IPS-NIHi11 (cell line): ENCODE results near the gene EXOC3L1.

Experiments
- DNase-seq: peaks from one replicate; pipeline ENCODE4 v3.0.0; 2012; ENCODE audit warnings: mixed read lengths, low spot score

The EXOC3L1 gene

DNA sequence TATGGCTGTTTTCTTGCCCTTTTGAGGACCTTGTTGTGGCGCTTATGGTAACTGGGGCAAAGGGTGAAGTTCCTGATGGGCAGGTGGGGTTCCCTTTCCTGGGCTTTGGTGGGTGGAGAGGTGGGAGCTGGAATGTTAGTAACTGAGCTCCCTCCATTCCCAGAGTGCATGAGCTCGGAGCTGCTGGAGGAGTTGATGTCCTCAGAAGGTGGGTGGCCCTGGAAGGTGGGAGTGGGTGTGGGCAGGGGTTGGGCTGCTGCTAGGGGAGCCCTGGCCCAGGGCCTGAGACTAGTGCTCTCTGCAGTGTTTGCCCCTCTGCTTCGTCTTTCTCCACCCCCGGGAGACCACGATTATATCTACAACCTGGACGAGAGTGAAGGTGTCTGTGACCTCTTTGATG lies 7.8 kb upstream of the EXOC3L1 start:
- no peak for DNase-seq

DNA sequence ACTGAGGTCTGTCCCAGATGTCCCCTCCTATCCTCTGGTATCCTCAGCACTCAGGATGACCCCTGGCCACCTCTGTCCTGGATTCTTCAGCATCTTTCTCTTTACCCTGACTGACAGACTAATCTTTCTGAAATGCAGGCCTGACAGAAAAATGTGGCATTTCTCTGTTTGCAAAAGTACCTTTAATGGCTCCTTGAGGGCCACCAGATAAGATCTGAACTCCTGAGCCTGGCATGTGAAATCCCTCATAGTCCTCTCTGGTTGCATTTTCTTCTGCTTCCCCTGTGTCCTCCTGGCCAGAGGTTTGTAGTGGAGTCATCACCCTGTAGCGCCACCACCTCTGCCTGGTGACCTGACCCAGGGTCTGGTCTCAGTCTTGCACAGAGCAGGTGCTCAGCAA lies 6.9 kb upstream of the EXOC3L1 start:
- no peak for DNase-seq

DNA sequence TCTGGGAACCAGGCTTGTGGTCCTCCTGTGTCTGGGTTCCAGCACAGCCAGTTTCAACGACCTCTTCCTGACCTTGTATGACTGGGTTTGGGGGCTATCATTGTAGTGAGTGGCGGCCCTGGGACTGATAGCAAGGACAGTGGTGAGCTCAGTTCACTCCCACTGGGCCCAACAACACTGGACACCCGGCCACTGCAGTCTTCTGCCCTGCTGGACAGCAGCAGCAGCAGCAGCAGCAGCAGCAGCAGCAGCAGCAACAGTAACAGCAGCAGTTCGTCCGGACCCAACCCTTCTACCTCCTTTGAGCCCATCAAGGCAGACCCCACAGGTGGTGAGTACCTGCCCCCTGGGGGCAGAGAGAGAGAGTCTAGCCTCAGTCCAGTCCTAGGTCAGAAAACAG lies 5.7 kb upstream of the EXOC3L1 start:
- DNase-seq = no peak

DNA sequence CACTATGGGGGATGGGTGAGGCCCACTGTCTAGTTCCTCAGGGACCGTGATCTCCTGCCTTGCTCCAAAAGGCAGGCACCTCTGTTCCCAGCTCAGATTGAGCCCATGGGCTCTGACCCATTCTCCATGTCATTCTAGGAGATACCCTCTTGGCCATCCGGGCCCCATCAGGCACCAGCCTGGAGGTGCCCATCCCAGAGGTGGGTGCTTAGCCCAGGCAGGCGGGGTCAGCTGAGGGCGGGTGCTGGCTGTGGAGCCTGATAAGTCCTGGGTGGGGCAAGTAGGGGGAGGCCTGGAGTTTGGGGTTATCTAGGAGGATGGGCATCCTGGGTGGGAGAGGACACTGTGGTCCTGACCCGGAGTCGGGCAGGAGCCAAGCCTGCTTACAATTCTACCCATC lies 4.3 kb upstream of the EXOC3L1 start:
- DNase-seq = no peak

DNA sequence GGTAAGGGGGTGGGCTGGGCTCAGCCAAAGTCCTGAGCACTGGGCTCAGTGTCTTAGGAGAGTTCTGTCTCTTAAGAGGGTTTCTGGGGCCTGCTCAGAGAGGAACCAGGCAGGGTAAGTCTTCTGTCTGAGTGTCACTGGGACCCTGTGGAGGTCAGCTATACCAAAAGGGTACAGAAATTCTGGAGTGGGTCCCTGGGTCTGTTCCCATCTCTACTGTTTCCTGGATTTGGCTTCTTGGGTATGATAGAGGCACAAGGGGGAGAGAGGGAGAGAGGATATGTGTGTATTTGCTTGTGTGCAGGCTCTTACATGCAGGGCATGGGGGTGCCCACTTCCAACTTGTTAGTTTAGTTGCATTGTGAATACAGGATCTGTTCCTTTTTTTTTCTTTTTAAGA lies 3.6 kb upstream of the EXOC3L1 start:
- no peak for DNase-seq

DNA sequence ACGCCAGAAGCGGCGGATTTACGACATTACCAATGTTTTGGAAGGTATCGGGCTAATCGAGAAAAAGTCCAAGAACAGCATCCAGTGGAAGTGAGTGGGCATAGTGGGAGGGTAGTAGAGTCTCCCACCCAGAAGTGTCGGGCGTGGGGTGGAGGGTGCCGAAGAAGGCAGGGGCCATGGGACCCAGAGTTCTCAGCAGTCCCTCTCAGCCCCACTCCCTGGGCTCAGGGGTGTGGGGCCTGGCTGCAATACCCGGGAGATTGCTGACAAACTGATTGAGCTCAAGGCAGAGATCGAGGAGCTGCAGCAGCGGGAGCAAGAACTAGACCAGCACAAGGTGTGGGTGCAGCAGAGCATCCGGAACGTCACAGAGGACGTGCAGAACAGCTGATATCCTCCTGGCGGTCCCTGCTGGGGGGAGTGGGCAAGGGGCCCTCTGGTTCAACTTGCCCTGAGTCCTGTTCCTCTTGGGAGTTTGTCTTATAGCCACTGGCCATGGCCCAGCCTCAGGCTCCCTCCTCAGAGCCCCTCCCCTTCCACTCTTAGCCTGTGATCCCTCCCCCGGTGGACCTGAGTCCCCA lies 2.9 kb upstream of the EXOC3L1 start:
- DNase-seq = no peak

DNA sequence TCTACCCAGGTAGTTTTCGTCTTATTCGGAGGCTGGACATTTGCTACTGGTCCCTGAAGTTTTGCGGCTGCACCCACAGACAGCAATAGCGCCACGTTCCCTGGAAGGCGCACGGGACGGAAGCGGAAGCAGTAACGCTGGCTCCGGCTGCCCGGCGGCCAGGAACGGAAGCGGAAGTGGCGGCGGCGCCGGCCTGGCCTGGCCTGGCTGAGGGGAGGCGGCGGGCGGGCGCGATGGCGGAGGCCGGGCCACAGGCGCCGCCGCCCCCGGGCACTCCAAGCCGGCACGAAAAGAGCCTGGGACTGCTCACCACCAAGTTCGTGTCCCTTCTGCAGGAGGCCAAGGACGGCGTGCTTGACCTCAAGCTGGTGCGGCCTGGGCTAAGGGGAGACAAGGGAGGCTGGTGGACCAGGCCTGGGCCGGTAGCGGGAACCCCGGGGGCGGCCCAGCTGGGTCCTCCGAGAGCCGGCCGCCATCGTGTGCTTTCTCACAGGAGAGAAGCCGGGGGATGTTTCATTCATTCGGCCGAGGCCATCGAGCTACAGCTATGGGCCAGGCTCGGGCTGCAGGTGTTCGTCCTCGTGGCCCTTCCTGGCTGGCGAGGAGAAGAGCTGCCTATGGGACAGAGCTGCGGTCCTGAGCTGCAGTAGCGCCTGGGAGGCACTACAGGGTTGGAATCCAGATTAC lies 2.2 kb upstream of the EXOC3L1 start, which contains the start of gene E2F4:
Gene E2F4 (plus strand): TSS at position 161 of the 687 bp plus-strand sequence. CDS start 73 bp downstream, at position 234.
- peak; percentile 98 for DNase-seq

DNA sequence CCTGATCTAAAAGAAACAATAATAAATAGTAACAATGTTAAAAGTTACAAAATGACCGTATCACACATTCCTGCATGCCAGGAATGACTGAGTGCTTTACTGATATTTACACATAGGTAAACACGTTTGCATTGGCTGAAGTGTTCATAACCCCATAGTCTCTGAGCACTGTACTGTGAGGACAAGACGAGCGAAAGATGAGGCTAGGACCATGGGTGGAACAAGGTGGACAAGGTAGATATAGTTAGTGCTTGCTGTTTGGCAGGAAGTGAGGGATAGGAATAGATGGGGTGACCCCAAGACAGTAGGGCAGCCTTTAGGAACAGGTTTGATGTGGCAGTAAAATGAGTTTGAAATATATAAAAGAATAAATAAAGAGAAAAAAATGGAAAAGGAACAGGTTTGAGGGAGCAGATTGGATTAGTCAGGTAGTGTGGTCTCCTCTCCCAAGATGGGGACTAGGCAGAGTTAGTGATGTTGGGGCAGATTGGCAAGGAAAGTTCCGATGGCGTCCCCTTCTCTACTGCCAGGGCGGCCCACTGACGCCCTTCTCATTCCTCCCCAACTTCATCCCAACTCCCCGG lies 1.6 kb upstream of the EXOC3L1 start:
- DNase-seq = no peak

DNA sequence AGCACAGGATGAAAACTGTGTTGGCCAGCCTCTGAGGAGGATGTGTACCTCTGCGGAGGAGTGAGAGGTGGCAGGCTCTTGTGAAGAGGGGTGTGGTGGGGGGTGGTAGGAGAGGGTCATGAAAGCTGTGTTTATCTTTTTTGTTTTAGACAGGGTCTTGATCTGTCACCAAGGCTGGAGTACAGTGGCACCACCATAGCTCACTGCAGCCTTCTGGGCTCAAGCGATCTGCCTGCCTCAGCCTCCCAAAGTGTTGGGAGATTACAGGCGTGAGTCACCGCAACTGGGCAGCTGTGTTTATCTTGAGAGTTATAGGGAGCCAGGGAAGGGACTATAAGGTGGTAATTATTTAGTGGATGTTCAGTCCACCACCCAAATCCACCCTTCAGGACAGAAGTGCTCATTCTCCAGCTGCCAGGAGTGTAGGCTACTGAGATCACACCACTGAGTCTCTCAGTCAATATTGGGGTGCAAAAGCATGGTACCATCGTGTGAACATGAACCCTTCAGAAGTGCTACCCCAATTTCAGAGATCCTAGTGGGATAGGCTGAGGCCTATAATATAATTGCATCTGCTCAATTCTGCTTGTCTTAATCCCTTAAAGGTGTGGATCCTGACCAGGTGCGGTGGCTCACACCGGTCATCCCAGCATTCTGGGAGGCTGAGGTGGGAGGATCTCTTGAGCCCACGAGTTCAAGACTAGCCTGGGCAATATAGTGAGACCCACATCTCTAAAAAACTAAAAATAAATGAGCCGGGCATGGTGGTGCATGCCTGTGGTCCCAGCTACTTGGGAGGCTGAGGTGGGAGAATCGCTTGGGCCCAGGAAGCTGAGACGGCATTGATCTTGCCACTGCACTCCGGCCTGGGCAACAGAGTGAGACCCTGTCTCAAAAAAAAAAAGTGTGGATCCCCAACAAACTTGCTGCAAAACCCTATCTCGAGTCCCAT lies 788 bp upstream of the EXOC3L1 start:
- no peak for DNase-seq

DNA sequence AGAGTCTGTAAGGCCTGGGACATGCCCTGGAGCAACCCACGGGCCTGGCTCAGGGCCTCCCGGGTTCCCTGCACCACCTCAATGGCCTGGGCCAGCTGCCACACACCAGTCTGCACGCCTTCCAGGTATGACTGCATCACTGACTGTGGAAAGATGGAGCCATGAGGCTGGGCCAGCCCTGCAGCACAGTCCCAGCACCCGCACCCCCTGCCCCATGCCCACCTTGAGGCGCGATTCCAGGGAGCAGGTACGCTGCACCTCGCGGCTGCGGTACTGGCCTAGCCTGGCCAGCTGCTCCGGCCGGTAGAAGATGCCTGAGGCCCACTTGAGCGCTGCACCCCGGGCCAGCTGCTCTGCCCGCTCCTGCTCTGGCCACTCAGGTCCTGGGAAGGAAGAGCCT lies 1.1 kb downstream of the EXOC3L1 start:
- no peak for DNase-seq

DNA sequence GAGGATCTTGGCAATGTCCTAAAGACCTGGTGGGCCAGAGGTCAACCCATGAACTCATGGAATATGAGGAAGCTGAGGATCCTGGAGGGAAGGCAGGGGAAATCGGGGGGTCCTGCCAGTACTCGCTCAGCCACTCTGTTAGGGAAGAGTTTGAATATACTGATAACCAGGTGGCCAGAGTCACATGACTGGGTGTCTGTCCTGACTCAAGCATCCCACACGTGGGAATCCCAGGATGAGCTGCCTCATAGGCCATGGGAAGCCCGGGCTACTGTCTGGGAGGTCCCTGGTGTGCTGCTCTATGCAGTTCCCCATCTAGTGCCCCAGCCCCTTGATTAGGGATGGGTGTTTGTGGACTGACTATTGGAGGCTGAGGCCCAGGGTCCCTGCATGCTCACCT lies 1.6 kb downstream of the EXOC3L1 start:
- no peak for DNase-seq

DNA sequence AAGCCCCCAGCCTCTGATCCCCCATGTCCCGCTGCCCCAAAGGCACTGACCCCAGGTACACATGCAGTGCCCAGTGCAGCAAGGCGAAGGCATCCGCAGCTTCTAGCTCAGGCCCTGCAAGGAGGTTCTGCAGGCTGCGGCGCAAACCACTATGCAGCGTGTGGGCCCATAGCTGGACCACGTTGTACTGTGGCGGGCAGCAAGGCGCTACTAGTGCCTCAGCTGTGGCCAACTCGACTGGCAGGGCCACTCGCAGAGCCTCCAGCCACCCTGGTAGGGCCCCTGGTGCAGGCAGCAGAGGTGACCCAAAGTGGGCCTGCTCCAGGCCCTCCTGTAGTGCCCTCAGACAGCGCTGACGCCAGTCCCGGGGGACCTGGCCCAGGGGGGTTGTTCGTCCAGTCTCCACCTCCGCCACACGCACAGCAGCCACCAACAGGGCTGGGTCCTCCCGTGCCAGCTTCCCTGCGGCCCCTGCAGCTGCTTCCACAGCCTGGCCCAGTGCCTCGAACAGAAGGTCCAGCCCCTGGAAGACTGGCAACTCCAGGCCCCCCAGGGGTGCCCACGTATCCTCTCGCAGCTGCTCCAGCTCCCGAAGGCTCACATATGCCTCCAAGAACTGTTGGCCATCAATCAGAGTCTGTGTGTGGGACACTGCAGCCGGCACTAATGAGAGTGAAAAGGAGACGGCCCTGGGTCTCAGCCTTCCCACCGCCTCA lies 2.6 kb downstream of the EXOC3L1 start:
- DNase-seq = no peak

DNA sequence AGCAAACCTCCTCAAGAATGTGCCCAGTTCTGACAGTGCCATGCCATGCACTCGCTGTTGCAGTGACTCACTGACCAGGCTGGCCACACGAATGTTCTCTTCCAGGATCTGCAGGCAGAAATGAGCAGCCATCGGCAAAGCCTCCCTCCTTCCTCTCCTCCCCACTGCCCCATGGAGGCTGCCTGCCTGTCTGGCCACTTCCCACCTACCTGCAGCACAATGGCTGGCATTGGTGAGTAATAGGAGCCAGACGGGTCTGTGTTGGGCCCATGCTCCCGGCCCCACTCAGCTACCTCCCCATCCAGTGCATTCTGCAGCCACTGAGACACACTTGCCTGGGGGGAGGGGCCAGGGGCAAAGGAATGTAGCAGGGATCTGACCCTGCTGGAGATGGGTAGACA lies 3.4 kb downstream of the EXOC3L1 start:
- DNase-seq = no peak

DNA sequence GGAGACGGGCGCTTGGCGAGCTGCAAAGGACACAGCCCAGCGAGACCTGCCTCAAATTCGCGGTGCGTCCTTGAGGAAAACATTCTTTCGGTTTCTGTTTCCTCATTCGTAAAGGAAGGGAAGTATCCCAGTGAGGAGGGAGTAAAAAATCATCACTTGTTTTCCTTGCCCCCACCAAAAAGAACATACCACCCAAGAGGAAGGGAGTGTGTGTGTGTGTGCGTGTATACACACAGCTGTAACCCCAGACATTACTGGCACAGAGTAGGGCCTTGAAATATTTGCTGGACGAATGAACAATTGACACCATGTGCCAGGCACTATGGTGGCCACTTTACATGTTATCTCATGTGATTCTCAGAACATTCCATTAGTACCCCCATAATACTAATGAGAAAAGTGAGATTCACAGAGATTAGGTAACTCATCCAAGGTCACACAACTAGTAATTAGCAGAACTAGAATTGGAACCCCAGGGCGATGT lies 4.2 kb downstream of the EXOC3L1 start:
- DNase-seq = no peak

DNA sequence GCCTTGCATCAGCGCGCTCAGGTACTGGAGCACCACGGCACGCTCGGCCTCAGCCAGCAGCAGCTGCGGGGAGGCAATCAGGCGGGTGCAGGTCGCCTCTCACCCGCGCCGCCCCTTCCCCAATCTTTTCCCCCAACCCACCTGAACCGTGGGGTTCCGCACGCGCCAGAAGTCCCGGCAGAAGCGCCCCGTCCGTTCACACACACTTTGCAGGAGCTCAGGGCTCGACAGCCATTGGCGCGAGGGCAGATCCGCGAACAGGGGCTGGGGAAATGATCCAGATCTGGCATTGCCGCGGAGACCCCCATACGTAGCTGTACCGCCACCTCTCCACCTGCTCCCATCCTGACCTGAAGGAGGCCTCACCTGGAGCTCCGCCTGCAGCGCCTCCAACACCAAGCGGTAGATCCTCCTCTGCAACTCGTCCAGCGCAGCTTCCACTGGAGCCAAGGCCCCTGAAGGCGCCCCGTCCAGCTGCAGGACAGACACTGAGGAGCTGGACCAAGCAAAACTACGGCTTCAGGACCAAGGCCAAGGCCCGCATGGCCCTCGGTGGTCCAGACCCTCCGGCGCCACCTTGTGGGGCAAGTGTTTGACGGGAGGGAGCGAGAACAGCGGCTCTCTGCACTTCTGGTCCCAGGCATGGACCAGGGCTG lies 4.8 kb downstream of the EXOC3L1 start:
- DNase-seq = peak; percentile 79

DNA sequence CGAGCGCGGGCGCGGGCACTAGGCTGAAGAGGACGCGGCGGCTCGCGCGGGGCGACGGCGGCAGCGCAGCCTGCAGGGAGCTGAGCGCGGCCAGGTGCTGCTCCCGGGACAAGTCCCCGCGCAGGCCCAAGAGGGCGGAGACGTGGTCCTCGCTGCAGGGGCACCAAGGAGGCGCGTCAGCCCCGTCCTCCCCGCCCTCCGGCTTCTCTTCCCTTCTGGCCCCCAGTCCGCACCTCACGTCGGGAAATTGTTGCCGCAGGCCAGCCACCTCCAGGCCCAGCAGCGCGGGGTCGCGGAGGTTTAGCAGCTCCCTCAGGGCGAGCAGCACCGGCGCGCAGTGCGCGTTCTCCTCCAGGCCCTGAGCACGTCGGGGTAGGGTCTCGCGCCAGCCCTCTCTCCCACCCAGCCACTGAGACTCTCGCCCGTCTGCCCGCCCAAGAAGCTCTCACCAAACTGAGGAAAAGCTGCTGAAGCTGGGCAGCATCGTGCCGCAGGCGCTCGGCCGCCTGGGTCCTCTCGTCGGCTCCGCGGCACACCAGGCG lies 5.4 kb downstream of the EXOC3L1 start:
- DNase-seq = peak; percentile 23

DNA sequence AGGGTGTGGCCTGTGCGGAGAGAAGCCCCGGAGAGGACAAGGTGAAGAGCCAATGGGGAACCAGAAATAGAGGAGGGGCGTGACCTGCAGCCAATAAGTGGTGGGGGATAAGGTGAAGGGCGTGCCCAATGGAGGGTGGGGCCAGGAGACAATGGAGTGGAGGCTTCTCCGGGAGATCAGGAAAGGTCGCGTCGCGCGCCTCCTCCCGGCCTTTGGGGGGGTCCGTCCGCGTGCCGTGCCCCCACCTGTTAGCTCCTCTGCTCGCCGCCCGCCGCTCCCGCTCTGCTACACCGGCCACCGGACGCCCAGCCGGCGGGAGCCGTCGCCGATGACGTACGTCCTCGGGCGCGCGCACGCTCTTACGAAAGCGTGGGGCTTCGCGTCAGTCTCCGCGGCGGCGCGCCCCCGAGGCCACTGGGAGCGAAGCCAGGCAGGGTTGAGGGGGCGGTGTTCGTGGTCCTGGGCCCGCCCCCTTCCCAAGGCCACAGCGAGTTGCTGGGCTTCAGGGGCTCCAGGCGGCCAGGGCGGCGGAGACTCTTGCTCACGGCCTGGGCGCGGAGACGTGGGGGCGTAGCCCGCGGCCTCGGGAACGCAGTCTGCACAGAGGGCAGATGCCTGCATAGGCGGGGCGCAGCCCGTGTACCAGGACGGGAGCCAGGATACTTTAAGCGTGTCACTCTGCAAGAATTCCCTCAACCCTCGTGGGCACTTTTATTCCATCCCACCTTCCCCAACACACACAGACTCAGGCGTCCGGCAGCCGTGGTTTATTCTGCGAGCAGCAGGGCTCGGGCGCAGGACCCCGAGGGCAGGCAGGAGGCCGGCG lies 6.1 kb downstream of the EXOC3L1 start, which contains the start of gene MATCAP1:
Gene MATCAP1 (minus strand): TSS at position 337 of the 826 bp plus-strand sequence. CDS start 3,353 bp downstream, outside the sequence.
- DNase-seq = peak; percentile 98

DNA sequence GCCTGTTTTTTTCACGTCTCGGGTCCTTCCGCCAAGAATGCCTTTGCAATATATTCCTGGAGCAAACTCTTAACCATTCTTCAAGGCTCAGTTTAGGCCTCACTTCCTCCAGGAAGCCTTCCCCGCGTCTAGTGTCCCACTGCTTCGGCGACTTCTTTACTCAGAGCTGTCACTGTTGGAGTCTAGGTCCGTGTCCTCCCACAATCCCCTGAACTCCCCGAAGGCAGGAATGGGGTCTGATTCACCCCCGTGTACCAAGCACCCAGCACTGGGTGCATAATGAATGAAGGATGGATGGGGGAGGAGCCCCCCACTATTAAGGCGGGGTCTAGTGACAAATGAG lies 6.7 kb downstream of the EXOC3L1 start:
- no peak for DNase-seq

DNA sequence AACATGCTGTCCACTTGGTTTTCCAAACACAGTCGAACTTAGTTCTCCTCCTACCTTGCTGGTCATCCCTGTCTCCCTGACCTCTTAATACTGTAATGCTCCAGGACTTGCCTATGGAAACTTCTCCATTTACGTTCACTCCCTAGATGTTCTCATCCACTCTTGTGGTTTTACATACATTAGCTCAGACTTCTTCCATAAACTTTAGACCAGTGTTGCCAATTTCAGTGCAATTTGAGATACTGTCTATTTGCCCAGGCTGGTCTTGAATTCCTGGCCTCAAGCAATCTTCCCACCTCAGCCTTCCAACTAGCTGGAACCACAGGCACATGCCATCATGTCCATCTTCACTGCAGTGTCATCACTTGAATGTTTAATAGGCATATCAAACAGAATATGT lies 7.6 kb downstream of the EXOC3L1 start:
- no peak for DNase-seq

DNA sequence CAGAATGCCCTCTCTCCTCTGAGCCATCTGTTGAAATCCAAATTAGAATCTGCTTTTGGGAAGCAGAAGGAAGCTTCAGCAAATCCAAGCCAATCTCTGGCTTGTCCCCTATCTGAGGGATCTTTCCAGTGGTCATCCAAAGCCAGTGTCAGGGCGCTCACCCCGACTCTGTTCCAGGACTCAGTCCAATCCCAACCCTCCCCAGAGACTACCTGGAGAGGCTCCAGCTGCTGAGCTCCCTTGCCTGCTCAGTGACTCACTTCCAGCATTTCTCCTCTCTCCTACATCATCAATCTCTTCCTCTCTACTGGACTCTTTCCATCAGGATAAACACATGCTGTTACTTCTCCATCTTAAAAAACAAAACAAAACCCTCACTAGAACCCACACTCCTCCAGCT lies 8.6 kb downstream of the EXOC3L1 start:
- no peak for DNase-seq
